ENCODE measurements around the gene NBEAL1. TPM values are rescaled to one million over a fixed set of nuclear protein-coding genes. Genes with fewer than 3 reads are reported as not detected.
"Not testable (repeated sequence)": the region's sequence is repeated elsewhere in the genome, so short reads cannot be mapped to it uniquely, and the experiment has no call there.

NBEAL1 gene
- total RNA-seq, 8 experiments from 2014 or later: 7.3 to 24.2 (median 10.9) TPM

- ATAC-seq (replicated peaks in 6 of 8): no peak
- Histone ChIP-seq H3K4me1 (replicated peaks in 1 of 2) (peaks cover 8 to 34% of the 10 kb centered on the region in 2 donors), H3K4me3 (peak overlapping the region in 2 of 5 donors; percentile 10 to 16), H3K27ac (no peak overlapping the region)
- WGBS, 10 experiments: 33 to 80% (median 69%) methylated on average over 1 to 2 of the region's 2 CpGs; no CpG with 5 or more reads in 1 of the 10 experiments
- in situ Hi-C loops (cut with MboI; ENCODE audit: low pct_unique_long_range_greater_than_20kb in 2 of 9, low sequenced_read_pairs in 9 of 9, unreplicated experiment in 9 of 9): no loop called here
Measured at GRCh38 chr2:203019142-203019541, 4.5 kb downstream of the NBEAL1 start.

GRCh38 chr2:203021991-203022390 lies 7.3 kb downstream of the NBEAL1 start:
- peaks cover 4 to 22% of the 10 kb centered on the region in 2 donors for H3K4me1 ChIP-seq (replicated peaks in 1 of 2)
- ATAC-seq (replicated peaks in 6 of 8): no peak
- no peak overlapping the region for H3K27ac ChIP-seq
- in situ Hi-C loops (cut with MboI; ENCODE audit: low pct_unique_long_range_greater_than_20kb in 2 of 9, low sequenced_read_pairs in 9 of 9, unreplicated experiment in 9 of 9): no loop called here
- H3K4me3 ChIP-seq: no peak overlapping the region
- WGBS, 10 experiments: 59 to 100% (median 93%) methylated on average over 1 to 4 of the region's 4 CpGs; no CpG with 5 or more reads in 1 of the 10 experiments

DNA sequence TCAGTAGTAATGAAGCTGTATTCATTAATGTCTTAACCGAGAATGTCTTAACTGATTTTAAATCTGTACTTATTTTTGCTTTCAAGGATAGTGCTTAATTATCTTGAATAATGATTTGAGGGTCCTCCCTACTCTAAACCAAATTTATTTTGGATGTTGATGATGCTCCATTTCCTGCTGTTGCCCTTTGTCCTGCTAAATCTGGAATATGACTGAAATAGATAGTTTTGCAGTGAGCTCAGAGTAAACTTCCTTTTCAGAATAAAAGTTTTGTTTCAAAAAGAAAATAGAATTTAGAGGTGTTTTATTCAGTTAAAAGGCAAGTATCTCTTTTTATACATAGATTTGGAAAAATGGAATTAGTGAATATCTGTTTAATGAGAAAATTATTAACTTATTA lies 8.1 kb downstream of the NBEAL1 start:
- peaks cover 4 to 16% of the 10 kb centered on the region in 2 donors for H3K4me1 ChIP-seq (replicated peaks in 1 of 2)
- in situ Hi-C loops (cut with MboI; ENCODE audit: low pct_unique_long_range_greater_than_20kb in 2 of 9, low sequenced_read_pairs in 9 of 9, unreplicated experiment in 9 of 9): no loop called here
- no peak overlapping the region for H3K27ac ChIP-seq
- no peak overlapping the region for H3K4me3 ChIP-seq
- WGBS, 10 experiments: 0 to 100% (median 65%) methylated on average over 1 of the region's 1 CpG; no CpG with 5 or more reads in 2 of the 10 experiments
- no peak for ATAC-seq (replicated peaks in 6 of 8)

GRCh38 chr2:203025592-203025991 lies 10.9 kb downstream of the NBEAL1 start:
- no peak for ATAC-seq (replicated peaks in 6 of 8)
- H3K27ac ChIP-seq: no peak overlapping the region
- in situ Hi-C loops (cut with MboI; ENCODE audit: low pct_unique_long_range_greater_than_20kb in 2 of 9, low sequenced_read_pairs in 9 of 9, unreplicated experiment in 9 of 9): no loop called here
- no peak overlapping the region for H3K4me3 ChIP-seq
- H3K4me1 ChIP-seq (replicated peaks in 1 of 2): no peaks in the 10 kb centered on the region

DNA sequence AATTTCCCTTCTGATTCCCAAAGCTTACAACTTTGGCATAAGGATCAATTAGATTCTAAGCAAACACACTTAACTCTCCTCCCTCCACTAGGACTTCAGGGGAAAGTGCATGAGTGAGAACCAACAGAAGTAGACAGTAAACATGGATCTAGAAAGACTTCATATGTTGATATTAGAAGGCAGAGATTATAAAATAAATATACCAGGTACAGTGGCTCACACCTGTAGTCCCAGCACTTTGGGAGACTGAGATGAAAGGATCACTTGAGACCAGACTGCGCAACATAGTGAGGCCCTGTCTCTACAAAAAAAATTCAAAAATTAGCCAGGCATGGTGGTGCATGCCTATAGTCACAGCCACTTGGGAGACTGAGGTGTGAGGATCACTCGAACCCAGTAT lies 15.9 kb downstream of the NBEAL1 start:
- ATAC-seq (replicated peaks in 6 of 8): no peak
- no peak overlapping the region for H3K27ac ChIP-seq
- in situ Hi-C loops (cut with MboI; ENCODE audit: low pct_unique_long_range_greater_than_20kb in 2 of 9, low sequenced_read_pairs in 9 of 9, unreplicated experiment in 9 of 9): no loop called here
- H3K4me3 ChIP-seq: no peak overlapping the region
- WGBS, 10 experiments: 63 to 100% (median 88%) methylated on average over 1 to 2 of the region's 2 CpGs; no CpG with 5 or more reads in 5 of the 10 experiments
- H3K4me1 ChIP-seq (replicated peaks in 1 of 2): no peaks in the 10 kb centered on the region

GRCh38 chr2:203030991-203031390 lies 16.3 kb downstream of the NBEAL1 start:
- Histone ChIP-seq H3K27ac (no peak overlapping the region), H3K4me1 (replicated peaks in 1 of 2) (no peaks in the 10 kb centered on the region), H3K4me3 (no peak overlapping the region)
- no peak for ATAC-seq (replicated peaks in 6 of 8)
- 82 to 100% (median 90%) methylated on average over 5 of the region's 5 CpGs for WGBS, 10 experiments
- in situ Hi-C loops (cut with MboI; ENCODE audit: low pct_unique_long_range_greater_than_20kb in 2 of 9, low sequenced_read_pairs in 9 of 9, unreplicated experiment in 9 of 9): no loop called here

DNA sequence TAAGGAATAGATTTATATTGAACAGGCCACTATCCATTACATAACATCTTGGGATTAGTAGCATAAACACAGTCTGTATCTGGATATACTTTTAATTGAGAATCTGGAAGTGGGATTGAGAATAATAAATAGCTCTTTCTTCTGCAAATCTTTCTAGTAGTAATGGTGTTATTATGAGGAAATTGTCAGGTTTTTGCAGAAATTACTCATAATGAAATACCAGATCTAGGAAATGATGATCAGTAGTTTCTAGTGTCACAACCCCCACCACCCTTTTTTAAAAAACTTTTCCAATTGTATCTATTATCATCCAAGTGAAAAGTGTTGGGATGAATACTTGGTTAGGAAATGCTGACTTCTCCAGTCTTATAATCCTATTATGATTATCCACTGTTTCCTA lies 18.7 kb downstream of the NBEAL1 start:
- no peak overlapping the region for H3K4me3 ChIP-seq
- H3K27ac ChIP-seq: no peak overlapping the region
- in situ Hi-C loops (cut with MboI; ENCODE audit: low pct_unique_long_range_greater_than_20kb in 2 of 9, low sequenced_read_pairs in 9 of 9, unreplicated experiment in 9 of 9): no loop called here
- no peak for ATAC-seq (replicated peaks in 6 of 8)
- no peaks in the 10 kb centered on the region for H3K4me1 ChIP-seq (replicated peaks in 1 of 2)

DNA sequence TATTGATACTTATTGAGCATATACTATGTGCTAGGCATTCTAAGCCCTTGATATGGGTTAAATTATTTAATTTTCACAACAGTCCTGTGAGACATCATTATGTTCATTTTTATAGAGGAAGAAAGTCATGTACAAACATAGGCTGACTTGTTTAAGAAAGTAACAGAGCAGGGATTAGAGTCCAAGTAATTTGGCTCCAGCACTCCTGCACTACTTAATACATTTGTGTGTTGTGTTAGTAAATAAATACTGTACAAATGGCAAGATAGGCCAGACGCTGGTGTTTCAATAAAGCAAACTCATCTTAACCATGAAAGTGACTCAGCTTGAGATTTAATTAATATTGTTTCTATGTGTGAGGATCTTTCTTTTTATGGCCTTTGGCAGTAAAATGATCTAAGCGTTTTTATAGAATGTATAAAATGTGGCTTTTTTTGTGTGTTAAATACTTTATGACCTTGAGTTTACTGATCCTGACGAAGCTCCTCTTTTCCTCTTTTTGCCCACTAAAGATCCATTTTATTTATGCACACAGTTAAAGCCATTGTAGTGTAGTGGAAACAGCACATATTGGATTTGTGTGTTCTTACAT lies 21.3 kb downstream of the NBEAL1 start:
- no peaks in the 10 kb centered on the region for H3K4me1 ChIP-seq (replicated peaks in 1 of 2)
- in situ Hi-C loops (cut with MboI; ENCODE audit: low pct_unique_long_range_greater_than_20kb in 2 of 9, low sequenced_read_pairs in 9 of 9, unreplicated experiment in 9 of 9): no loop called here
- ATAC-seq (replicated peaks in 6 of 8): no peak
- no peak overlapping the region for H3K27ac ChIP-seq
- H3K4me3 ChIP-seq: no peak overlapping the region
- WGBS, 10 experiments: 33 to 93% (median 82%) methylated on average over 1 to 3 of the region's 3 CpGs

DNA sequence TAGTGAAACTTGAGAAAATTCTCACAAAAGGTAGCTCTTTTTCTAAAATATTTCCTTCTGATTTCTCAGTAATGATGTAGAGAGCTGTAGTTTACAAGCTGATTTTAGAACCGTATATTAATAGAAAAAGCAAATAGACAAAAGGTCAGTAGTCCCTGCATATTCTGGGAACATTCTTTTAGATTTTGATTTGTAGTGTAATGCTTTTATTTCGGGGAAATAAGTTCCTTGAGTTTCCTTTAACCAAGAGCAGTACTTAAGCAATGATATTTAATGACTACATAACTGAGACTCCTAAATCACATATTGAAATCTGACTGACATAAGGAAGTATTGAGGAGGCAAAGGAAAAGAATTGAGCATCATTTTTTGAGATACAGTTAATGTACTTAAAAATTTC lies 22.4 kb downstream of the NBEAL1 start:
- no peak for ATAC-seq (replicated peaks in 6 of 8)
- 50 to 100% (median 100%) methylated on average over 1 to 2 of the region's 2 CpGs for WGBS, 10 experiments
- H3K4me3 ChIP-seq: no peak overlapping the region
- H3K4me1 ChIP-seq (replicated peaks in 1 of 2): no peaks in the 10 kb centered on the region
- H3K27ac ChIP-seq: no peak overlapping the region
- in situ Hi-C loops (cut with MboI; ENCODE audit: low pct_unique_long_range_greater_than_20kb in 2 of 9, low sequenced_read_pairs in 9 of 9, unreplicated experiment in 9 of 9): no loop called here

- WGBS, 10 experiments: 87 to 100% (median 100%) methylated on average over 1 to 6 of the region's 6 CpGs; no CpG with 5 or more reads in 1 of the 10 experiments
- in situ Hi-C loops (cut with MboI; ENCODE audit: low pct_unique_long_range_greater_than_20kb in 2 of 9, low sequenced_read_pairs in 9 of 9, unreplicated experiment in 9 of 9): no loop called here
- H3K4me1 ChIP-seq (replicated peaks in 1 of 2): no peaks in the 10 kb centered on the region
- ATAC-seq (replicated peaks in 6 of 8): no peak
- no peak overlapping the region for H3K4me3 ChIP-seq
- H3K27ac ChIP-seq: no peak overlapping the region
Measured at GRCh38 chr2:203038586-203038985, 23.9 kb downstream of the NBEAL1 start.

GRCh38 chr2:203039211-203039610 lies 24.5 kb downstream of the NBEAL1 start:
- H3K4me3 ChIP-seq; H3K27ac ChIP-seq; H3K4me1 ChIP-seq (replicated peaks in 1 of 2); ATAC-seq (replicated peaks in 6 of 8); in situ Hi-C loops (cut with MboI; ENCODE audit: low pct_unique_long_range_greater_than_20kb in 2 of 9, low sequenced_read_pairs in 9 of 9, unreplicated experiment in 9 of 9): not testable (repeated sequence)
- WGBS, 10 experiments: 80 to 100% (median 99%) methylated on average over 1 to 4 of the region's 6 CpGs; no CpG with 5 or more reads in 6 of the 10 experiments

DNA sequence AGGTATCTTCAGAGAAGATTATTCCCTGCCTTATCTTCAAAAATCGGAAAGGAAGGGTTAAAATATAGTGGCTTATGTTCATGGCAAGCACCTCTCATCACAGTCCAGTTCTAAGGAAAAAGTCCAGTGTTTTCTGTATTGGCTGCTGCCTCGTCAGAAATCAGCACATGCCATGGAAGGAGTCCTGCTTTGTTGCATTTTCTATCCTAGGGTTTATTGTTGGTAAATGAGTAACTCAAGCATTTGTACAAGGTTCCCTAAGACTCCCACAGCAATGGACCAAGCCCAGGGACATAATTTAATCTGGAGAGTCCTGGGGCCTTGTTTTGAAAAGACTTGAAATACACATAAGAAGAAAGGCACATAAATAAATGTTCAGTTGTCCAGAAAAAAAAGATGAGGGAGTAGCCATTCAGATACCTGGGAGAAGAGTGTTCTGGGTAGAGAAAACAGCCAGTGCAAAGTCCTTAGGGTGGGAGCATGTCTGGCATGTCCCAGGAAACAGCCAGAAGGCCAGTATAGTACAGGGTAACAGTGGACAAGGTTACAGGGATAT lies 26.4 kb downstream of the NBEAL1 start:
- in situ Hi-C loops (cut with MboI; ENCODE audit: low pct_unique_long_range_greater_than_20kb in 2 of 9, low sequenced_read_pairs in 9 of 9, unreplicated experiment in 9 of 9): no loop called here
- Histone ChIP-seq H3K4me3 (no peak overlapping the region), H3K4me1 (replicated peaks in 1 of 2) (no peaks in the 10 kb centered on the region), H3K27ac (no peak overlapping the region)
- ATAC-seq (replicated peaks in 6 of 8): no peak
- WGBS, 10 experiments: 17 to 83% (median 65%) methylated on average over 1 to 2 of the region's 2 CpGs; no CpG with 5 or more reads in 3 of the 10 experiments

GRCh38 chr2:203042178-203042577 lies 27.5 kb downstream of the NBEAL1 start:
- in situ Hi-C loops (cut with MboI; ENCODE audit: low pct_unique_long_range_greater_than_20kb in 2 of 9, low sequenced_read_pairs in 9 of 9, unreplicated experiment in 9 of 9): no loop called here
- no peak for ATAC-seq (replicated peaks in 6 of 8)
- no peak overlapping the region for H3K4me3 ChIP-seq

GRCh38 chr2:203043226-203043625 lies 28.6 kb downstream of the NBEAL1 start:
- WGBS, 10 experiments: 72 to 100% (median 88%) methylated on average over 1 to 2 of the region's 2 CpGs; no CpG with 5 or more reads in 3 of the 10 experiments
- in situ Hi-C loops (cut with MboI; ENCODE audit: low pct_unique_long_range_greater_than_20kb in 2 of 9, low sequenced_read_pairs in 9 of 9, unreplicated experiment in 9 of 9): no loop called here
- Histone ChIP-seq H3K4me3 (no peak overlapping the region), H3K4me1 (replicated peaks in 1 of 2) (no peaks in the 10 kb centered on the region), H3K27ac (no peak overlapping the region)
- no peak for ATAC-seq (replicated peaks in 6 of 8)

More at GRCh38 chr2:203042178-203042577, 27.5 kb downstream of the NBEAL1 start:
- Histone ChIP-seq H3K27ac (no peak overlapping the region), H3K4me1 (replicated peaks in 1 of 2) (no peaks in the 10 kb centered on the region)
- WGBS, 10 experiments: 91 to 100% (median 100%) methylated on average over 1 to 4 of the region's 4 CpGs; no CpG with 5 or more reads in 1 of the 10 experiments

Measured in motor neuron (in vitro differentiated cells).